HepG2 (cell line): Measurements from ENCODE around the gene DACT2. TPM values are rescaled to one million over a fixed set of nuclear protein-coding genes. Genes with fewer than 3 reads are reported as not detected.

Experiments used
- AHR ChIP-seq: IDR thresholded peaks from 2 replicates; pipeline ENCODE4 v1.6.1; 2018; ENCODE audit warnings: missing genetic modification reagents, missing compliant biosample characterization
- ATF7-NPFF ChIP-seq: sonication (generic); formaldehyde crosslinking; IDR thresholded peaks from 2 replicates; pipeline ENCODE4 v1.8.1; 2023; ENCODE audit warnings: mild to moderate bottlenecking, low read depth, missing genetic modification reagents, moderate library complexity
- KAT2B ChIP-seq: fragments of 150-350 bp; IDR thresholded peaks from 2 replicates; pipeline ENCODE4 v1.6.1; 2014; ENCODE audit warnings: low read depth, low read length, borderline replicate concordance
- KLF16 ChIP-seq, 2 experiments: sonication (generic) in 1 of 2; formaldehyde crosslinking in 1 of 2; IDR thresholded peaks; 2 replicates each; pipeline versions ENCODE4 v1.6.1 to v1.8.0; 2016 to 2023; ENCODE audit warnings: missing genetic modification reagents in 2 of 2, missing compliant biosample characterization in 1 of 2
- MEIS1 ChIP-seq: sonication (generic); formaldehyde crosslinking; IDR thresholded peaks from 2 replicates; pipeline ENCODE4 v1.9.0; 2021; ENCODE audit warnings: mild to moderate bottlenecking, missing genetic modification reagents, moderate library complexity, borderline replicate concordance
- MXI1 ChIP-seq: IDR thresholded peaks from 3 replicates; pipeline ENCODE4 v1.6.1; 2012; ENCODE audit warnings: low read depth, low read length, inconsistent platforms, borderline replicate concordance
- NFKB2 ChIP-seq: sonication (generic); formaldehyde crosslinking; IDR thresholded peaks from 2 replicates; pipeline ENCODE4 v1.4.0; 2020; ENCODE audit warnings: missing genetic modification reagents, borderline replicate concordance
- RAD21 ChIP-seq: fragments of 450-650 bp; formaldehyde crosslinking; IDR thresholded peaks from 2 replicates; pipeline ENCODE4 v1.5.0; 2020; ENCODE audit warnings: mild to moderate bottlenecking
- SKI ChIP-seq: fragments of 450-650 bp; IDR thresholded peaks from one replicate; pipeline ENCODE4 v1.6.1; 2018; ENCODE audit warnings: mild to moderate bottlenecking; ENCODE audit not compliant: partially characterized antibody
- ZIK1 ChIP-seq: sonication (generic); formaldehyde crosslinking; IDR thresholded peaks from 2 replicates; pipeline ENCODE4 v1.5.0; 2020; ENCODE audit warnings: mild to moderate bottlenecking, low read depth, missing genetic modification reagents, borderline replicate concordance
- ZNF44 ChIP-seq: sonication (generic); formaldehyde crosslinking; IDR thresholded peaks from 2 replicates; pipeline ENCODE4 v1.5.1; 2020; ENCODE audit warnings: mild to moderate bottlenecking, missing genetic modification reagents
- ZNF460 ChIP-seq: sonication (generic); formaldehyde crosslinking; IDR thresholded peaks from 2 replicates; pipeline ENCODE4 v1.5.1; 2020; ENCODE audit warnings: missing genetic modification reagents, mild to moderate bottlenecking, borderline replicate concordance
- ZNF501 ChIP-seq: sonication (generic); formaldehyde crosslinking; IDR thresholded peaks from 2 replicates; pipeline ENCODE4 v1.5.1; 2020; ENCODE audit warnings: mild to moderate bottlenecking, moderate library complexity, missing genetic modification reagents
- ZNF543 ChIP-seq: sonication (generic); formaldehyde crosslinking; IDR thresholded peaks from 2 replicates; pipeline ENCODE4 v1.4.0; 2020; ENCODE audit warnings: mild to moderate bottlenecking, missing genetic modification reagents
- ZNF615 ChIP-seq: sonication (generic); formaldehyde crosslinking; IDR thresholded peaks from 2 replicates; pipeline ENCODE4 v1.5.0; 2020; ENCODE audit warnings: mild to moderate bottlenecking, missing genetic modification reagents, borderline replicate concordance
- ZNF816 ChIP-seq: sonication (generic); formaldehyde crosslinking; IDR thresholded peaks from 2 replicates; pipeline ENCODE4 v1.8.0; 2022; ENCODE audit warnings: missing genetic modification reagents, mild to moderate bottlenecking, borderline replicate concordance
- polyA plus RNA-seq, 8 experiments: library from polyadenylated mRNA; depleted of rRNA in 3 of 8; stranded (reverse) in 7 of 8; unstranded in 1 of 8; fragments of >200 nt; fragmentation: Illumina TruSeq in 4 of 8; extraction: Trizol in 4 of 8; gene quantifications; 2 replicates each; pipeline versions ENCODE4 v1.2.1 to v1.2.3, GENCODE V29; 2011 to 2016; ENCODE audit warnings: low read depth in 4 of 8, missing spikeins in 1 of 8, mixed read lengths in 1 of 8; ENCODE audit not compliant: insufficient read depth in 1 of 8
- total RNA-seq, 5 experiments: library from RNA; depleted of rRNA; stranded (reverse); fragments of >200 nt; fragmentation: Illumina TruSeq; extraction: Trizol; gene quantifications; 2 replicates each; pipeline ENCODE4 v1.2.3, GENCODE V29; 2016; ENCODE audit warnings: low read depth in 1 of 5
- TF ChIP-seq, protein P1 (sequence below): IDR thresholded peaks from 2 replicates; pipeline ENCODE4 v1.6.1; 2016; ENCODE audit warnings: low read depth
- TF ChIP-seq, protein P2 (sequence below): sonication (generic); formaldehyde crosslinking; IDR thresholded peaks from 2 replicates; pipeline ENCODE4 v1.8.0; 2022; ENCODE audit warnings: missing genetic modification reagents, low read depth, mild to moderate bottlenecking, borderline replicate concordance
- TF ChIP-seq, protein P3 (sequence below): IDR thresholded peaks from 2 replicates; pipeline ENCODE4 v1.6.1; 2016; ENCODE audit warnings: missing compliant biosample characterization, missing genetic modification reagents, borderline replicate concordance
- TF ChIP-seq, protein P4 (sequence below): sonication (generic); formaldehyde crosslinking; IDR thresholded peaks from 2 replicates; pipeline ENCODE4 v1.5.0; 2020; ENCODE audit warnings: mild to moderate bottlenecking, missing genetic modification reagents
- TF ChIP-seq, protein P5 (sequence below): sonication (generic); formaldehyde crosslinking; conservative IDR thresholded peaks from 2 replicates; pipeline ENCODE4 v1.5.0; 2020; ENCODE audit warnings: missing genetic modification reagents

DACT2 gene
- total and polyA plus RNA-seq, 2 of the 13 experiments (the other 11 are each of a cell fraction or from before 2014, with no cell fraction given), result 0.15 TPM; not detected in 1

DNA sequence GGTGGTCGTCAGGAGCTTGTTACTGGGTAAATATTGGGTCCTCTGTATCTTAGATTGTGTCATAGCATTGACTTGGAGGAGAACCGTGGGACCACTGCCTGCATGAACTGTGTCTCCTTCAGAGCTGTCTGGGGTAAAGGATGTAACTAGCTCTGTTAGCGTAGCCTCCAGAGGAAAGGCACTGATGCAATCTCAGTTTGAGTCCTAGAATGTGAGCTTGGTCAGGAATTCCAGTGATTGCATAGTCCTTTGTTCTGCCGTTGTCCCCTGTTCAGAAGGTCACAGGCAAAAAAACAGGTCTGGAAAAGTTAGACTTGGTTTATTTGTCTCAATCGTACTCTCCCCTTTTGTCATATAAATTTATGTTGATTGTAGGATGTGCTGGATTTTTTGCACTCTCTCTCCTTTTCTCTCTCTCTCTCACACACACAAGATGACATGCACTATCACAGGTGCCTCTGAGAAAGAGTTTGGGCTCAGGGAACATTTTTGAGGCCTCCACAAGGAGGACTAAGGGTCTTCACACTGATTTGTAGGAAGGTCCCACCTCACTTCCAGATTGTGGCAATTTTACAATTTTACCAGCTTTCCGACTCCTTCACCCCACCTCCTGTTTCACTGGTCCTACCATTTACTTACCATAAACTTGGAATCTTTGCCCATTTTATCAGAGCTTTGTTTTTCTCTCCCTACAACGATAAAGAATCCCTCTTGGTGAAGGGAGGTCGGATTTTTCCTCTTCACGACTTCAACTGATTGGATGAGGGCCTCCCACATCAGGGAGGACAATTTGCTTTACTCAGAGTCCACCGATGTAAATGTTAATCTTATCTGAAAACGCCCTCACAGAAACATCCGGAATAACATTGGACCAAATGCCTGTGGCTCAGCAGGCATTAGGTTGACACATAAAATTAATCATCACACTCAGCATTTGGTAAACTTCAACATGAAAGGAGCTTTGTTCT lies 7.0 kb upstream of the DACT2 start (continued):
- TF ChIP-seq ZNF543 (CRISPR knock-in tag) (peak; percentile 73; the same call in 1 of the 2 replicates), SKI (peak; percentile 81), KLF16 (CRISPR knock-in tag; IDR thresholded peaks at IDR 0.05) (peak in 1 of 2 experiments; percentile 84; a peak in 2 of 4 replicates), ZNF460 (CRISPR knock-in tag) (no peak), RAD21 (peak; percentile 26; the same call in 1 of the 2 replicates), MEIS1 (CRISPR knock-in tag) (no peak), ZIK1 (peak; percentile 59; the same call in 1 of the 2 replicates), ZNF615 (no peak), ATF7-NPFF (CRISPR knock-in tag) (peak; percentile 14; the same call in 1 of the 2 replicates), NFKB2 (CRISPR knock-in tag) (no peak), ZNF816 (no peak), ZNF44 (CRISPR knock-in tag) (no peak), AHR (peak; percentile 23; the same call in 1 of the 2 replicates), MXI1 (no peak), ZNF501 (CRISPR knock-in tag) (peak; percentile 53; the same call in 1 of the 2 replicates), KAT2B (no peak)
- TF ChIP-seq, protein P1, sequence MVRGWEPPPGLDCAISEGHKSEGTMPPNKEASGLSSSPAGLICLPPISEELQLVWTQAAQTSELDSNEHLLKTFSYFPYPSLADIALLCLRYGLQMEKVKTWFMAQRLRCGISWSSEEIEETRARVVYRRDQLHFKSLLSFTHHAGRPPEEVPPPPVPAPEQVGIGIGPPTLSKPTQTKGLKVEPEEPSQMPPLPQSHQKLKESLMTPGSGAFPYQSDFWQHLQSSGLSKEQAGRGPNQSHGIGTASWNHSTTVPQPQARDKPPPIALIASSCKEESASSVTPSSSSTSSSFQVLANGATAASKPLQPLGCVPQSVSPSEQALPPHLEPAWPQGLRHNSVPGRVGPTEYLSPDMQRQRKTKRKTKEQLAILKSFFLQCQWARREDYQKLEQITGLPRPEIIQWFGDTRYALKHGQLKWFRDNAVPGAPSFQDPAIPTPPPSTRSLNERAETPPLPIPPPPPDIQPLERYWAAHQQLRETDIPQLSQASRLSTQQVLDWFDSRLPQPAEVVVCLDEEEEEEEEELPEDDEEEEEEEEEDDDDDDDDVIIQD (CRISPR knock-in tag), result peak; percentile 83
- TF ChIP-seq, protein P2, sequence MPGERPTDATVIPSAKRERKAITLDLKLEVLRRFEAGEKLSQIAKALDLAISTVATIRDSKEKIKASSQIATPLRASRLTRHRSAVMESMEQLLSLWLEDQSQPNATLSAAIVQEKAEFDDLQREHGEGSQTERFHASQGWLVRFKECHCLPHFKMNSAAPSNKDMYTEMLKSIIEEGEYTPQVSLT (CRISPR knock-in tag), result no peak
- TF ChIP-seq, protein P3, sequence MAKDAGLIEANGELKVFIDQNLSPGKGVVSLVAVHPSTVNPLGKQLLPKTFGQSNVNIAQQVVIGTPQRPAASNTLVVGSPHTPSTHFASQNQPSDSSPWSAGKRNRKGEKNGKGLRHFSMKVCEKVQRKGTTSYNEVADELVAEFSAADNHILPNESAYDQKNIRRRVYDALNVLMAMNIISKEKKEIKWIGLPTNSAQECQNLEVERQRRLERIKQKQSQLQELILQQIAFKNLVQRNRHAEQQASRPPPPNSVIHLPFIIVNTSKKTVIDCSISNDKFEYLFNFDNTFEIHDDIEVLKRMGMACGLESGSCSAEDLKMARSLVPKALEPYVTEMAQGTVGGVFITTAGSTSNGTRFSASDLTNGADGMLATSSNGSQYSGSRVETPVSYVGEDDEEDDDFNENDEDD (CRISPR knock-in tag), result peak; percentile 47; the same call in 1 of the 2 replicates
- TF ChIP-seq, protein P4, sequence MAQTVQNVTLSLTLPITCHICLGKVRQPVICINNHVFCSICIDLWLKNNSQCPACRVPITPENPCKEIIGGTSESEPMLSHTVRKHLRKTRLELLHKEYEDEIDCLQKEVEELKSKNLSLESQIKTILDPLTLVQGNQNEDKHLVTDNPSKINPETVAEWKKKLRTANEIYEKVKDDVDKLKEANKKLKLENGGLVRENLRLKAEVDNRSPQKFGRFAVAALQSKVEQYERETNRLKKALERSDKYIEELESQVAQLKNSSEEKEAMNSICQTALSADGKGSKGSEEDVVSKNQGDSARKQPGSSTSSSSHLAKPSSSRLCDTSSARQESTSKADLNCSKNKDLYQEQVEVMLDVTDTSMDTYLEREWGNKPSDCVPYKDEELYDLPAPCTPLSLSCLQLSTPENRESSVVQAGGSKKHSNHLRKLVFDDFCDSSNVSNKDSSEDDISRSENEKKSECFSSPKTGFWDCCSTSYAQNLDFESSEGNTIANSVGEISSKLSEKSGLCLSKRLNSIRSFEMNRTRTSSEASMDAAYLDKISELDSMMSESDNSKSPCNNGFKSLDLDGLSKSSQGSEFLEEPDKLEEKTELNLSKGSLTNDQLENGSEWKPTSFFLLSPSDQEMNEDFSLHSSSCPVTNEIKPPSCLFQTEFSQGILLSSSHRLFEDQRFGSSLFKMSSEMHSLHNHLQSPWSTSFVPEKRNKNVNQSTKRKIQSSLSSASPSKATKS (CRISPR knock-in tag), result no peak
- TF ChIP-seq, protein P5, sequence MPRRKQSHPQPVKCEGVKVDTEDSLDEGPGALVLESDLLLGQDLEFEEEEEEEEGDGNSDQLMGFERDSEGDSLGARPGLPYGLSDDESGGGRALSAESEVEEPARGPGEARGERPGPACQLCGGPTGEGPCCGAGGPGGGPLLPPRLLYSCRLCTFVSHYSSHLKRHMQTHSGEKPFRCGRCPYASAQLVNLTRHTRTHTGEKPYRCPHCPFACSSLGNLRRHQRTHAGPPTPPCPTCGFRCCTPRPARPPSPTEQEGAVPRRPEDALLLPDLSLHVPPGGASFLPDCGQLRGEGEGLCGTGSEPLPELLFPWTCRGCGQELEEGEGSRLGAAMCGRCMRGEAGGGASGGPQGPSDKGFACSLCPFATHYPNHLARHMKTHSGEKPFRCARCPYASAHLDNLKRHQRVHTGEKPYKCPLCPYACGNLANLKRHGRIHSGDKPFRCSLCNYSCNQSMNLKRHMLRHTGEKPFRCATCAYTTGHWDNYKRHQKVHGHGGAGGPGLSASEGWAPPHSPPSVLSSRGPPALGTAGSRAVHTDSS (CRISPR knock-in tag), result no peak
